ENCODE measurements around the gene INSR.
"Not testable (repeated sequence)": the region's sequence is repeated elsewhere in the genome, so short reads cannot be mapped to it uniquely, and the experiment has no call there.

The INSR gene

GRCh38 chr19:7168941-7169340, 125.3 kb downstream of the INSR start:
- in situ Hi-C loops (cut with MboI; ENCODE audit: low pct_unique_long_range_greater_than_20kb, low sequenced_read_pairs), result no loop called here
- no peak for DNase-seq

- DNase-seq, result no peak
- in situ Hi-C loops (cut with MboI; ENCODE audit: low pct_unique_long_range_greater_than_20kb, low sequenced_read_pairs), result no loop called here
Observed at GRCh38 chr19:7161292-7161691, 132.9 kb downstream of the INSR start.

GRCh38 chr19:7159105-7159933, 134.9 kb downstream of the INSR start:
- no peak for DNase-seq
- in situ Hi-C loops (cut with MboI; ENCODE audit: low pct_unique_long_range_greater_than_20kb, low sequenced_read_pairs), result no loop called here

GRCh38 chr19:7153022-7153421, 141.2 kb downstream of the INSR start:
- in situ Hi-C loops (cut with MboI; ENCODE audit: low pct_unique_long_range_greater_than_20kb, low sequenced_read_pairs), result no loop called here

GRCh38 chr19:7152568-7152967, 141.6 kb downstream of the INSR start:
- DNase-seq, result no peak
- in situ Hi-C loops (cut with MboI; ENCODE audit: low pct_unique_long_range_greater_than_20kb, low sequenced_read_pairs), result no loop called here

More at GRCh38 chr19:7153022-7153421, 141.2 kb downstream of the INSR start:
- DNase-seq, result no peak

- in situ Hi-C loops (cut with MboI; ENCODE audit: low pct_unique_long_range_greater_than_20kb, low sequenced_read_pairs), result no loop called here
- DNase-seq, result no peak
Observed at GRCh38 chr19:7149956-7150705, 144.1 kb downstream of the INSR start.

- in situ Hi-C loops (cut with MboI; ENCODE audit: low pct_unique_long_range_greater_than_20kb, low sequenced_read_pairs), result not testable (repeated sequence)
Observed at GRCh38 chr19:7147119-7147675, 147.0 kb downstream of the INSR start.

GRCh38 chr19:7146086-7146485, 148.1 kb downstream of the INSR start:
- peak; percentile 21 for DNase-seq
- in situ Hi-C loops (cut with MboI; ENCODE audit: low pct_unique_long_range_greater_than_20kb, low sequenced_read_pairs), result not testable (repeated sequence)

More at GRCh38 chr19:7147119-7147675, 147.0 kb downstream of the INSR start:
- DNase-seq, result not testable (repeated sequence)

- in situ Hi-C loops (cut with MboI; ENCODE audit: low pct_unique_long_range_greater_than_20kb, low sequenced_read_pairs), result no loop called here
- DNase-seq, result no peak
Observed at GRCh38 chr19:7145494-7145893, 148.7 kb downstream of the INSR start.

GRCh38 chr19:7142771-7143170, 151.4 kb downstream of the INSR start:
- DNase-seq, result no peak
- in situ Hi-C loops (cut with MboI; ENCODE audit: low pct_unique_long_range_greater_than_20kb, low sequenced_read_pairs), result no loop called here

GRCh38 chr19:7140137-7140536, 154.1 kb downstream of the INSR start:
- in situ Hi-C loops (cut with MboI; ENCODE audit: low pct_unique_long_range_greater_than_20kb, low sequenced_read_pairs), result no loop called here

GRCh38 chr19:7139095-7139494, 155.1 kb downstream of the INSR start:
- no peak for DNase-seq
- in situ Hi-C loops (cut with MboI; ENCODE audit: low pct_unique_long_range_greater_than_20kb, low sequenced_read_pairs), result no loop called here

More at GRCh38 chr19:7140137-7140536, 154.1 kb downstream of the INSR start:
- no peak for DNase-seq

- in situ Hi-C loops (cut with MboI; ENCODE audit: low pct_unique_long_range_greater_than_20kb, low sequenced_read_pairs), result no loop called here
- DNase-seq, result no peak
Observed at GRCh38 chr19:7138402-7138801, 155.8 kb downstream of the INSR start.

- in situ Hi-C loops (cut with MboI; ENCODE audit: low pct_unique_long_range_greater_than_20kb, low sequenced_read_pairs), result no loop called here
- DNase-seq, result no peak
Observed at GRCh38 chr19:7137120-7137519, 157.1 kb downstream of the INSR start.

- DNase-seq, result no peak
- in situ Hi-C loops (cut with MboI; ENCODE audit: low pct_unique_long_range_greater_than_20kb, low sequenced_read_pairs), result no loop called here
Observed at GRCh38 chr19:7132054-7132453, 162.2 kb downstream of the INSR start.

GRCh38 chr19:7130043-7130442, 164.2 kb downstream of the INSR start:
- in situ Hi-C loops (cut with MboI; ENCODE audit: low pct_unique_long_range_greater_than_20kb, low sequenced_read_pairs), result no loop called here
- no peak for DNase-seq

- in situ Hi-C loops (cut with MboI; ENCODE audit: low pct_unique_long_range_greater_than_20kb, low sequenced_read_pairs), result no loop called here
- DNase-seq, result no peak
Observed at GRCh38 chr19:7126132-7126531, 168.1 kb downstream of the INSR start.

- DNase-seq, result no peak
- in situ Hi-C loops (cut with MboI; ENCODE audit: low pct_unique_long_range_greater_than_20kb, low sequenced_read_pairs), result no loop called here
Observed at GRCh38 chr19:7125221-7125620, 169.0 kb downstream of the INSR start.

GRCh38 chr19:7124782-7125181, 169.4 kb downstream of the INSR start:
- DNase-seq, result no peak
- in situ Hi-C loops (cut with MboI; ENCODE audit: low pct_unique_long_range_greater_than_20kb, low sequenced_read_pairs), result no loop called here

- no peak for DNase-seq
- in situ Hi-C loops (cut with MboI; ENCODE audit: low pct_unique_long_range_greater_than_20kb, low sequenced_read_pairs), result no loop called here
Observed at GRCh38 chr19:7122701-7123100, 171.5 kb downstream of the INSR start.

Measured in KBM-7 (cell line).